HEK293T (cell line): ENCODE results near the gene P2RX4.

Source experiments
- CTCF ChIA-PET: fragments of 350-600 bp; formaldehyde crosslinking; extraction: SDS; loops from one replicate; lab custom pipeline; 2021; ENCODE audit warnings: antibody characterized with exemption, inconsistent platforms; lab: Yijun Ruan, JAX
- POLR2A ChIA-PET: fragments of 350-600 bp; formaldehyde crosslinking; extraction: SDS; loops from one replicate; lab custom pipeline; 2020; ENCODE audit warnings: antibody characterized with exemption, inconsistent platforms; lab: Yijun Ruan, JAX
- DNase-seq: peaks from one replicate; pipeline ENCODE4 v3.0.0; 2012; ENCODE audit warnings: mixed read lengths; ENCODE audit errors: extremely low spot score
- ARNT ChIP-seq: fragments of 450-650 bp; IDR thresholded peaks from 2 replicates; pipeline ENCODE4 v1.6.1; 2017; ENCODE audit warnings: mild to moderate bottlenecking
- BHLHE40 ChIP-seq: fragments of 450-650 bp; IDR thresholded peaks from 2 replicates; pipeline ENCODE4 v1.6.1; 2016; ENCODE audit warnings: mild to moderate bottlenecking, moderate library complexity, borderline replicate concordance
- CTBP1 ChIP-seq: fragments of 450-650 bp; IDR thresholded peaks from 2 replicates; pipeline ENCODE4 v1.6.1; 2016; ENCODE audit warnings: borderline replicate concordance
- ELF4 ChIP-seq: fragments of 450-650 bp; IDR thresholded peaks from 2 replicates; pipeline ENCODE4 v1.6.1; 2017; ENCODE audit warnings: antibody characterized with exemption
- FOXA1 ChIP-seq: fragments of 450-650 bp; IDR thresholded peaks from 2 replicates; pipeline ENCODE4 v1.6.1; 2016; ENCODE audit warnings: mild to moderate bottlenecking
- FOXK2 ChIP-seq: fragments of 450-650 bp; IDR thresholded peaks from 2 replicates; pipeline ENCODE4 v1.6.1; 2016; ENCODE audit warnings: mild to moderate bottlenecking
- FOXM1 ChIP-seq: fragments of 450-650 bp; IDR thresholded peaks from 2 replicates; pipeline ENCODE4 v1.6.1; 2017; ENCODE audit warnings: mild to moderate bottlenecking, borderline replicate concordance
- HDGF ChIP-seq: fragments of 450-650 bp; IDR thresholded peaks from 2 replicates; pipeline ENCODE4 v1.6.1; 2017; ENCODE audit warnings: antibody characterized with exemption, borderline replicate concordance
- L3MBTL2 ChIP-seq: fragments of 450-650 bp; conservative IDR thresholded peaks from 2 replicates; pipeline ENCODE4 v1.6.1; 2016; ENCODE audit warnings: mild to moderate bottlenecking
- LEF1 ChIP-seq: fragments of 450-650 bp; IDR thresholded peaks from 2 replicates; pipeline ENCODE4 v1.6.1; 2017; ENCODE audit warnings: mild to moderate bottlenecking, borderline replicate concordance
- NFRKB ChIP-seq: fragments of 450-650 bp; IDR thresholded peaks from 2 replicates; pipeline ENCODE4 v1.6.1; 2016; ENCODE audit warnings: mild to moderate bottlenecking, moderate library complexity
- SP1 ChIP-seq: fragments of 450-650 bp; IDR thresholded peaks from 2 replicates; pipeline ENCODE4 v1.6.1; 2017
- SUZ12 ChIP-seq: fragments of 450-650 bp; IDR thresholded peaks from 2 replicates; pipeline ENCODE4 v1.6.1; 2016; ENCODE audit warnings: mild to moderate bottlenecking
- TARDBP ChIP-seq: fragments of 450-650 bp; IDR thresholded peaks from 2 replicates; pipeline ENCODE4 v1.6.1; 2016
- ZNF384 ChIP-seq: fragments of 450-650 bp; IDR thresholded peaks from 2 replicates; pipeline ENCODE4 v1.6.1; 2016
- TF ChIP-seq, protein P1 (sequence below): fragments of 450-650 bp; IDR thresholded peaks from 2 replicates; pipeline ENCODE4 v1.6.1; 2016

The P2RX4 gene

DNA sequence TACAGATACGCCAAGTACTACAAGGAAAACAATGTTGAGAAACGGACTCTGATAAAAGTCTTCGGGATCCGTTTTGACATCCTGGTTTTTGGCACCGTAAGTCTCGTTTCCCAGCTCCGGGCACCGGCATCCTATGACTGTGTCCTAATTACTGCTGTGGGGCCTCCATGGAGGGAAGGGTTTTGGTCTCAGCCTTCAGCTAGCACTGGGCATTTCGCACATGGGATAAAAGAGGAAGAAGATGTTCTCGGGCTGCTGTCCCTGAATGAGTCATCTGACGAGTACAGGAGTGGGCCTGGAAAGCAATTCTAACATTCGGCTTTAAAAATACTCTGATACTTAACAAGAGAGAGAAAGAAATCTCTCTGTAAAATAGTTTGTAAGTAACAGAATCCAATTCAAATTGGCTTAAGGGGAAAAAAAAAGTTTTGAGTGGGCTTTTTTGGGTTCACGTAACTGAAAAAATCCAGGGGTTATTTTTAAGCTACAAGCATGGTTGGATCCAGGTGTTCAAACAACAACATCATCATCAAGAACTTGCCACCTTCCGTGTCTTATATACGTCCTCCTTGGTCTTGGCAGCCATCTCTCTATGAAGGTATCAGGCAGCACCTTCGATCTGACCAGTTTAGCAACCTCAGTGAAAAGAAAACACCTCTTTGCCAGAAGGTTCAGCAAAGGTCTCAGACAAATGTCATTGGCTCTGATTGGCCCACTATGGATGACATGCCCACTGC is 34.4 kb upstream of the P2RX4 start:
- ChIA-PET CTCF (no interaction called here), POLR2A (no interaction called here)
- DNase-seq: no peak
- TF ChIP-seq FOXK2 (no peak), SP1 (no peak), TARDBP (no peak), HDGF (no peak), LEF1 (no peak), NFRKB (no peak), ELF4 (no peak), FOXM1 (no peak), ARNT (no peak), L3MBTL2 (no peak)
- TF ChIP-seq, protein P1, sequence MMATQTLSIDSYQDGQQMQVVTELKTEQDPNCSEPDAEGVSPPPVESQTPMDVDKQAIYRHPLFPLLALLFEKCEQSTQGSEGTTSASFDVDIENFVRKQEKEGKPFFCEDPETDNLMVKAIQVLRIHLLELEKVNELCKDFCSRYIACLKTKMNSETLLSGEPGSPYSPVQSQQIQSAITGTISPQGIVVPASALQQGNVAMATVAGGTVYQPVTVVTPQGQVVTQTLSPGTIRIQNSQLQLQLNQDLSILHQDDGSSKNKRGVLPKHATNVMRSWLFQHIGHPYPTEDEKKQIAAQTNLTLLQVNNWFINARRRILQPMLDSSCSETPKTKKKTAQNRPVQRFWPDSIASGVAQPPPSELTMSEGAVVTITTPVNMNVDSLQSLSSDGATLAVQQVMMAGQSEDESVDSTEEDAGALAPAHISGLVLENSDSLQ: no peak

DNA sequence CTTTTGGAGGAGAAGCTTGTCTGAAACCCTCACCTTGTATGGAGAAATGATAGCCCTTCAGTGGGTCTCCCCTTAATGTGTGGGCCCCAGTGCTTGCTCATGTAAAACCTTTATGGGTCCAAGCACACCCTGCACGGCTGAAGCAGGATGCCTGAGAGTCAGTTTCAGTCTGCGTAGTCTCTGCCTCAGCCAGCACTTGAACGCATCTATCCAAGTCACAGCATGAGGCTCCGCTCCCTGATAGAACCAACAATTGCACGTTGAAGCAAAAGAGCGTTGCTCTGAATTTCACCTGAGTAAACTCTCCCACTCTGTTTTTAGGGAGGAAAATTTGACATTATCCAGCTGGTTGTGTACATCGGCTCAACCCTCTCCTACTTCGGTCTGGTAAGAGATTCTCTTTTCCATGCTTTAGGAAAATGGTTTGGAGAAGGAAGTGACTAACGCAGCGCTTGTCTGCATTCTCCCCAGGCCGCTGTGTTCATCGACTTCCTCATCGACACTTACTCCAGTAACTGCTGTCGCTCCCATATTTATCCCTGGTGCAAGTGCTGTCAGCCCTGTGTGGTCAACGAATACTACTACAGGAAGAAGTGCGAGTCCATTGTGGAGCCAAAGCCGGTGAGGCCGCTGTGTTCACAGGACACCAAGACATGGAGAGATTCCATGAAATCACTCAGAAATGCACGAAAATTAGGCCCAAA is 33.0 kb upstream of the P2RX4 start:
- DNase-seq: no peak
- no peak for TF ChIP-seq SUZ12
- no peak for TF ChIP-seq HDGF
- TF ChIP-seq FOXK2: no peak
- TF ChIP-seq FOXA1: no peak
- TF ChIP-seq ELF4: no peak
- TF ChIP-seq LEF1: no peak
- TF ChIP-seq L3MBTL2: no peak
- TF ChIP-seq ARNT: no peak
- no peak for TF ChIP-seq TARDBP
- TF ChIP-seq, protein P1: no peak
- CTCF ChIA-PET: no interaction called here
- POLR2A ChIA-PET: no interaction called here

DNA sequence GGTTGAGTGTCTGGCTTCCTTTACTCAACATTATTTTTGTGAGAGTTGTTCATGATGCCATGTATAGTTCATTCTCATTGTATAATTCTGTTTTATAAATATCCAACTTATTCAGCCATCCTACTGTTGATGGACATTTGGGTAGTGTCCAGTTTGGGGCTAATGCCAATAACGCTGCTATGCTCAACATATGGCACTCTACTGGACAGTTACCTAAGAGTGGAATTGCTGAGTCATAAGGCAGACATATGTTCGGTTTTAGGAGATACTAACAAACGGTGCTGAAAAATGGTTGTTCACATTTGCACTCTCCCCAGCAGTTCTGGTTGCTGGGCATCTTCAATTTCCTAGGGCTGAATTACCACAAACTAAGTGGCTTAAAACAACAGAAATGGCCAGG is 28.7 kb upstream of the P2RX4 start:
- ChIA-PET POLR2A (no interaction called here), CTCF (no interaction called here)
- no peak for DNase-seq
- TF ChIP-seq SUZ12 (no peak), SP1 (no peak)

DNA sequence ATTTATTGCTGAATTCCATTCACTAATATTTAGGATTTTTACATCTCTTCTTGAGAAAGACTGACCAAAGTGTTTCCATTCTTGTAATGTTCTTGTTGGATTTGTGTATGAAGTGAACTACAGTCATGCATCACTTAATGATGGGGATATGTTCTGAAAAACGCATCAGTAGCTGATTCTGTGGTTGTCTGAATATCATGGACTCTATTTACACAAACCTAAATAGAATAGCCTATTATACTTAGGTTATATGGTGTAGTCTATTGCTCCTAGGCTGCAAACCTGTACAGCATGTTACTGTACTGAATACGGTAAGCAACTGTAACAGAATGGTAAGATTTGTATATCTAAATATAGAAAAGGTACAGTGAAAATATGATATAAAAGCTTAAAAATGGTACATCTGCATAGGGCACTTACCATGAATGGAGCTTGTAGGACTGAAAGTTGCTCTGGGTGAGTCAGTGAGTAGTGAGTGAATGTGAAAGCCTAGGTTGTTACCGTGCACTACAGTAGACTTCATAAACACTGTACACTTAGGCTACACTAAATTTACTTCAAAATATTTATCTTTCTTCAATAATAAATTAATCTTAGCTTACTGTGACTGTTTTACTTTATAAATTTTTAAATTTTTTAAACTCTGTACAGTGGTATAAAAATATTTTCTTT is 27.6 kb upstream of the P2RX4 start:
- POLR2A ChIA-PET: no interaction called here
- no peak for DNase-seq
- CTCF ChIA-PET: interaction anchor here (0.6 kb wide), 1 partner anchor 19 kb away, joined by 4 read pairs; no protein-coding TSS in a partner anchor
- no peak for TF ChIP-seq LEF1
- TF ChIP-seq L3MBTL2: no peak

DNA sequence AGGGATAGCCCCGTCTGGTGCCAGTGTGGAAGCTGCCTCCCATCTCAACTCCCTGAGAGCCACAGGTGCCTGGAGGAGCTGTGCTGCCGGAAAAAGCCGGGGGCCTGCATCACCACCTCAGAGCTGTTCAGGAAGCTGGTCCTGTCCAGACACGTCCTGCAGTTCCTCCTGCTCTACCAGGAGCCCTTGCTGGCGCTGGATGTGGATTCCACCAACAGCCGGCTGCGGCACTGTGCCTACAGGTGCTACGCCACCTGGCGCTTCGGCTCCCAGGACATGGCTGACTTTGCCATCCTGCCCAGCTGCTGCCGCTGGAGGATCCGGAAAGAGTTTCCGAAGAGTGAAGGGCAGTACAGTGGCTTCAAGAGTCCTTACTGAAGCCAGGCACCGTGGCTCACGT is 25.5 kb upstream of the P2RX4 start:
- TF ChIP-seq HDGF (no peak), BHLHE40 (no peak), ZNF384 (no peak), SUZ12 (no peak), FOXK2 (no peak), ELF4 (no peak), FOXA1 (no peak), LEF1 (no peak), ARNT (no peak), TARDBP (no peak), L3MBTL2 (no peak), SP1 (no peak), CTBP1 (no peak), FOXM1 (no peak)
- ChIA-PET POLR2A (no interaction called here), CTCF (no interaction called here)
- no peak for DNase-seq

DNA sequence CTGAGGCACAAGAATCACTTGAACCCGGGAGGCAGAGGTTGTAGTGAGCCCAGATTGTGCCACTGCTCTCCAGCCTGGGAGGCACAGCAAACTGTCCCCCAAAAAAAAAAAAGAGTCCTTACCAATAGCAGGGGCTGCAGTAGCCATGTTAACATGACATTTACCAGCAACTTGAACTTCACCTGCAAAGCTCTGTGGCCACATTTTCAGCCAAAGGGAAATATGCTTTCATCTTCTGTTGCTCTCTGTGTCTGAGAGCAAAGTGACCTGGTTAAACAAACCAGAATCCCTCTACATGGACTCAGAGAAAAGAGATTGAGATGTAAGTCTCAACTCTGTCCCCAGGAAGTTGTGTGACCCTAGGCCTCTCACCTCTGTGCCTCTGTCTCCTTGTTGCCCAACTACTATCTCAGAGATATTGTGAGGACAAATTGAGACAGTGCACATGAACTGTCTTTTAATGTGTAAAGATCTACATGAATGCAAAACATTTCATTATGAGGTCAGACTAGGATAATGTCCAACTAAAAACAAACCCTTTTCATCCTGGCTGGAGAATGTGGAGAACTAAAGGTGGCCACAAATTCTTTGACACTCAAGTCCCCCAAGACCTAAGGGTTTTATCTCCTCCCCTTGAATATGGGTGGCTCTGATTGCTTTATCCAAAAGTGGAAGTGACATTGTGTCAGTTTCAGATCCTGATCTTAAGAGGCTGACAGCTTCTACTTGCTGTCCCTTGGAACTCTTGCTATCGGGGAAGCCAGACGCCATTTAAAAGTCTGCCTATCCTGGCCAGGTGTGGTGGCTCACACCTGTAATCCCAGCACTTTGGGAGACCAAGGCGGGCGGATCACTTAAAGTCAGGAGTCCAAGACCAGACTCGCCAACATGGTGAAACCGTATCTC is 24.7 kb upstream of the P2RX4 start:
- TF ChIP-seq HDGF (no peak), ARNT (no peak), FOXA1 (no peak), NFRKB (no peak), CTBP1 (no peak), LEF1 (no peak), BHLHE40 (no peak), ELF4 (no peak), FOXM1 (no peak), SP1 (no peak)
- TF ChIP-seq, protein P1: no peak
- ChIA-PET POLR2A (no interaction called here), CTCF (no interaction called here)
- DNase-seq: no peak
